K562 (cell line): ENCODE measurements around the gene ZNF563. TPM values are rescaled to one million over a fixed set of nuclear protein-coding genes. Genes with fewer than 3 reads are reported as not detected.

Experiments
- ATAC-seq: fragments of 200-7000 bp; cut with Tn5 transposase; 3 replicates; pipeline ENCODE4 v1.9.1; 2020; ENCODE audit warnings: moderate library complexity
- BruUV-seq: library from RNA; stranded (reverse); fragments of 400-500 nt; replicated peaks from 2 replicates; lab custom pipeline; 2021; lab: Mats Ljungman, UMichigan
- CTCF ChIA-PET: fragments of 300-600 bp; formaldehyde crosslinking; extraction: SDS; loops from one replicate; lab custom pipeline; 2021; ENCODE audit warnings: low intra/inter-chr PET ratio; lab: Yijun Ruan, JAX
- POLR2A ChIA-PET: fragments of 300-600, 350-650 bp; sonication (Branson Sonifier 250); formaldehyde crosslinking; extraction: SDS; loops from one replicate; lab custom pipeline; 2021; ENCODE audit warnings: antibody characterized with exemption, inconsistent platforms; lab: Yijun Ruan, JAX
- DNase-seq, 4 experiments: peaks; one replicate each; pipeline versions ENCODE4 v3.0.0 to v3.0.0-alpha.2; 2011 to 2018; ENCODE audit warnings: low spot score in 3 of 4, mixed read lengths in 3 of 4; ENCODE audit errors: extremely low read depth in 1 of 4
- FAIRE-seq: peaks from 2 replicates; lab custom pipeline; 2011; peaks lifted over from hg19 to GRCh38; lab: Jason Lieb, UNC
- H2AFZ ChIP-seq: 2 replicates; pipeline ENCODE4 v1.6.0; 2011; ENCODE audit warnings: low read depth, low read length, control low read depth, inconsistent platforms
- H3K27ac ChIP-seq: fragments of 200-600 bp; 3 replicates; pipeline ENCODE4 v1.8.0; 2011; ENCODE audit warnings: low read depth, mild to moderate bottlenecking, control low read depth, inconsistent platforms, low read length, moderate library complexity, mixed read lengths; ENCODE audit errors: extremely low read depth
- H3K27me3 ChIP-seq, 2 experiments: fragments of 300-600 bp in 1 of 2; 2 replicates in 1 of 2; 3 replicates in 1 of 2; pipeline versions ENCODE4 v1.6.0 to v1.8.0; 2011; ENCODE audit warnings: inconsistent platforms in 2 of 2, low read length in 2 of 2, mild to moderate bottlenecking in 1 of 2, mixed read lengths in 1 of 2, moderate library complexity in 1 of 2; ENCODE audit not compliant: control insufficient read depth in 2 of 2, insufficient read depth in 2 of 2
- H3K36me3 ChIP-seq: fragments of 300-600 bp; 3 replicates; pipeline ENCODE4 v1.8.0; 2011; ENCODE audit warnings: mild to moderate bottlenecking, low read length, inconsistent platforms; ENCODE audit not compliant: control insufficient read depth, insufficient read depth
- H3K4me1 ChIP-seq, 2 experiments: fragments of 200-600 bp in 1 of 2; replicated peaks in 1 of 2; 2 replicates in 1 of 2; 3 replicates in 1 of 2; pipeline versions ENCODE4 v1.5.1 to v1.8.0; 2011; ENCODE audit warnings: inconsistent platforms in 2 of 2, low read length in 2 of 2, mild to moderate bottlenecking in 1 of 2, mixed read lengths in 1 of 2, moderate library complexity in 1 of 2; ENCODE audit not compliant: control insufficient read depth in 2 of 2, insufficient read depth in 2 of 2
- H3K4me2 ChIP-seq: 2 replicates; pipeline ENCODE4 v1.6.1; 2011; ENCODE audit warnings: low read length, control low read depth, inconsistent platforms, mixed read lengths; ENCODE audit not compliant: insufficient read depth
- H3K4me3 ChIP-seq: fragments of 200-600 bp; sonication (generic), shearing (Covaris generic); 2 replicates; pipeline ENCODE4 v1.5.1; 2016; ENCODE audit warnings: control low read depth, inconsistent platforms
- H3K79me2 ChIP-seq: fragments of 200-600 bp; 3 replicates; pipeline ENCODE4 v1.8.0; 2011; ENCODE audit warnings: low read length, inconsistent platforms; ENCODE audit not compliant: control insufficient read depth, insufficient read depth
- H3K9ac ChIP-seq, 2 experiments: 2 replicates each; pipeline versions ENCODE4 v1.6.0 to v1.6.1; 2011; ENCODE audit warnings: low read depth in 2 of 2, low read length in 2 of 2, control low read depth in 1 of 2, inconsistent platforms in 1 of 2, mild to moderate bottlenecking in 1 of 2, mixed read lengths in 1 of 2; ENCODE audit not compliant: insufficient read depth in 1 of 2
- H3K9me1 ChIP-seq: one replicate; pipeline ENCODE4 v1.6.0; 2011; ENCODE audit warnings: inconsistent platforms, mild to moderate bottlenecking, low read length, moderate library complexity; ENCODE audit not compliant: control insufficient read depth, insufficient read depth
- H3K9me3 ChIP-seq: replicated peaks from 2 replicates; pipeline ENCODE4 v1.5.1; 2011; ENCODE audit warnings: low read depth, low read length, inconsistent platforms; ENCODE audit not compliant: control insufficient read depth, insufficient read depth
- H4K20me1 ChIP-seq: replicated peaks from 2 replicates; pipeline ENCODE4 v1.6.1; 2011; ENCODE audit warnings: low read length, inconsistent platforms, mixed read lengths; ENCODE audit not compliant: control insufficient read depth, insufficient read depth
- E2F4 ChIP-seq: sonication (generic); formaldehyde crosslinking; IDR thresholded peaks from 2 replicates; pipeline ENCODE4 v1.8.0; 2022; ENCODE audit warnings: mild to moderate bottlenecking, low read depth, missing genetic modification reagents
- ELF4 ChIP-seq: fragments of 450-650 bp; formaldehyde crosslinking; IDR thresholded peaks from 2 replicates; pipeline ENCODE4 v1.4.0; 2022; ENCODE audit warnings: missing genetic modification characterization
- HMGN3 ChIP-seq: IDR thresholded peaks from 2 replicates; pipeline ENCODE4 v1.6.1; 2011; ENCODE audit warnings: borderline replicate concordance, low read depth, mild to moderate bottlenecking, mixed read lengths, low read length; ENCODE audit not compliant: insufficient read length; ENCODE audit errors: extremely low read depth
- HOMEZ ChIP-seq: fragments of 250-450 bp; sonication (Bioruptor Pico); IDR thresholded peaks from 2 replicates; pipeline ENCODE4 v1.4.0; 2020; ENCODE audit warnings: mild to moderate bottlenecking, moderate library complexity
- JUN ChIP-seq, 2 experiments: sonication (generic) in 1 of 2; formaldehyde crosslinking in 1 of 2; IDR thresholded peaks; 2 replicates each; pipeline versions ENCODE4 v1.6.1 to v1.8.0; 2012 to 2022; ENCODE audit warnings: borderline replicate concordance in 2 of 2, mild to moderate bottlenecking in 2 of 2, improper control_type of control experiment in 1 of 2, low read depth in 1 of 2, low read length in 1 of 2, missing genetic modification reagents in 1 of 2
- KLF6 ChIP-seq: fragments of 250-450 bp; sonication (Bioruptor Pico); IDR thresholded peaks from 2 replicates; pipeline ENCODE4 v1.4.0; 2020; ENCODE audit warnings: mild to moderate bottlenecking, moderate library complexity, borderline replicate concordance
- MAFK ChIP-seq: IDR thresholded peaks from 2 replicates; pipeline ENCODE4 v1.6.1; 2011; ENCODE audit warnings: low read length, improper control_type of control experiment
- MCM5 ChIP-seq: fragments of 450-650 bp; IDR thresholded peaks from 2 replicates; pipeline ENCODE4 v1.6.1; 2016; ENCODE audit warnings: low read depth
- NCOA2 ChIP-seq, 2 experiments: fragments of 450-650 bp; IDR thresholded peaks; 2 replicates each; pipeline ENCODE4 v1.6.1; 2018; ENCODE audit warnings: mild to moderate bottlenecking in 2 of 2, moderate library complexity in 1 of 2; ENCODE audit not compliant: partially characterized antibody in 2 of 2
- NCOA6 ChIP-seq: fragments of 450-650 bp; IDR thresholded peaks from 2 replicates; pipeline ENCODE4 v1.6.1; 2017; ENCODE audit warnings: mild to moderate bottlenecking
- PHB2 ChIP-seq: fragments of 450-650 bp; IDR thresholded peaks from 2 replicates; pipeline ENCODE4 v1.6.1; 2017; ENCODE audit warnings: low read depth
- TFAM ChIP-seq: fragments of 250-450 bp; sonication (Bioruptor Pico); conservative IDR thresholded peaks from 2 replicates; pipeline ENCODE4 v1.5.0; 2021; ENCODE audit warnings: mild to moderate bottlenecking, moderate library complexity
- ZNF3 ChIP-seq: fragments of 250-450 bp; sonication (Bioruptor Pico); IDR thresholded peaks from 2 replicates; pipeline ENCODE4 v1.5.0; 2021; ENCODE audit warnings: mild to moderate bottlenecking, moderate library complexity
- ZNF316 ChIP-seq: fragments of 450-650 bp; IDR thresholded peaks from 2 replicates; pipeline ENCODE4 v1.6.1; 2016
- ZNF75A ChIP-seq: fragments of 450-650 bp; formaldehyde crosslinking; IDR thresholded peaks from 2 replicates; pipeline ENCODE4 v1.4.0; 2020; ENCODE audit warnings: mild to moderate bottlenecking
- WGBS: fragments of 100-300 bp; shearing (Covaris generic); methylation state at CpG from one replicate; pipeline ENCODE4 v1.1.6; 2016; ENCODE audit warnings: low coverage, mixed read lengths; ENCODE audit not compliant: insufficient coverage; ENCODE audit errors: missing lambda C conversion rate; 5-methylcytosine and 5-hydroxymethylcytosine counted together
- in situ Hi-C: fragments of 300-500 bp; cut with MboI; formaldehyde crosslinking; loops from 4 replicates; pipeline ENCODE4 v1.15.0; 2018; ENCODE audit warnings: inconsistent platforms, mixed read lengths
- intact Hi-C: fragments of 100-400 bp; cut with micrococcal nuclease; formaldehyde crosslinking; loops from 2 replicates; pipeline ENCODE4 v1.14.2; 2022
- polyA plus RNA-seq, 8 experiments: library from polyadenylated mRNA; depleted of rRNA in 4 of 8; stranded (reverse) in 5 of 8; unstranded in 3 of 8; fragments of >200 nt; fragmentation: Nextera tagmentation in 2 of 8; fragmentation: Illumina TruSeq in 1 of 8; extraction: Ambion mirVana in 2 of 8; extraction: Trizol in 1 of 8; gene quantifications; 2 replicates each; pipeline versions ENCODE4 v1.2.1 to v1.2.3, GENCODE V29; 2011 to 2014; ENCODE audit warnings: inconsistent platforms in 1 of 8, missing spikeins in 1 of 8
- total RNA-seq, 7 experiments: library from RNA; depleted of rRNA in 6 of 7; stranded (reverse); fragments of >200 nt in 6 of 7; fragmentation: Illumina TruSeq in 2 of 7; extraction: Trizol in 2 of 7; gene quantifications; 2 replicates each; pipeline versions ENCODE4 v1.2.1 to v1.2.3, GENCODE V29; 2011 to 2021; ENCODE audit warnings: low replicate concordance in 1 of 7

ZNF563 gene
- total and polyA plus RNA-seq, 9 of the 15 experiments (the other 6 are each of a cell fraction or from before 2014, with no cell fraction given) = 0.37 to 2.9 (median 0.74) TPM

GRCh38 chr19:12272386-12272785 is 61.0 kb downstream of the ZNF563 start:
- Histone ChIP-seq H3K27ac (no peak overlapping the region), H4K20me1 (no peaks in the 10 kb centered on the region), H3K9me3 (peaks cover 19% of the 10 kb centered on the region), H3K79me2 (no peaks in the 10 kb centered on the region), H2AFZ (no peak overlapping the region), H3K4me3 (no peak overlapping the region), H3K4me2 (no peak overlapping the region), H3K36me3 (peaks cover 19% of the 10 kb centered on the region; the same call in 1 of the 3 replicates), H3K9ac (no peak overlapping the region), H3K9me1 (no peaks in the 10 kb centered on the region), H3K27me3 (no peaks in the 10 kb centered on the region), H3K4me1 (no peaks in the 10 kb centered on the region)
- ATAC-seq (no peak), FAIRE-seq (no peak), DNase-seq (no peak)
- ChIA-PET POLR2A (no interaction called here), CTCF (no interaction called here)
- no TSS peak for BruUV-seq
- in situ Hi-C loops = no loop called here
- intact Hi-C loops = no loop called here
- 19% methylated on average over 5 of the region's 5 CpGs for WGBS
- no peak for TF ChIP-seq HMGN3
- TF ChIP-seq TFAM = no peak
- TF ChIP-seq ZNF75A (CRISPR knock-in tag) = peak; percentile 88
- TF ChIP-seq MAFK = no peak
- no peak for TF ChIP-seq ZNF3
- no peak for TF ChIP-seq ZNF316

- peaks cover 19% of the 10 kb centered on the region; the same call in 1 of the 3 replicates for H3K36me3 ChIP-seq
- H3K4me2 ChIP-seq = no peak overlapping the region
- in situ Hi-C loops = no loop called here
- no peak for DNase-seq
- ChIA-PET CTCF (no interaction called here), POLR2A (no interaction called here)
- WGBS = 5% methylated on average over 2 of the region's 2 CpGs
- H3K27ac ChIP-seq = no peak overlapping the region
- no peaks in the 10 kb centered on the region for H4K20me1 ChIP-seq
- ATAC-seq = no peak
- intact Hi-C loops = no loop called here
- no peak overlapping the region for H3K9ac ChIP-seq
- no peak for FAIRE-seq
- no peaks in the 10 kb centered on the region for H3K27me3 ChIP-seq
- no peak overlapping the region for H3K4me3 ChIP-seq
- no TSS peak for BruUV-seq
- no peaks in the 10 kb centered on the region for H3K9me1 ChIP-seq
- H2AFZ ChIP-seq = no peak overlapping the region
- no peaks in the 10 kb centered on the region for H3K79me2 ChIP-seq
- peaks cover 18% of the 10 kb centered on the region for H3K9me3 ChIP-seq
- H3K4me1 ChIP-seq = peaks cover 0 to 5% of the 10 kb centered on the region in 2 experiments; a peak in 2 of 5 replicates
- TF ChIP-seq NCOA6 = no peak
- TF ChIP-seq HOMEZ (CRISPR knock-in tag) = no peak
- TF ChIP-seq JUN (IDR thresholded peaks at IDR 0.05; ENCODE audit: borderline replicate concordance, low read depth, low read length) = no peak
- no peak for TF ChIP-seq JUN (CRISPR knock-in tag; IDR thresholded peaks at IDR 0.05; ENCODE audit: borderline replicate concordance)
- no peak for TF ChIP-seq MCM5
- no peak for TF ChIP-seq PHB2
- no peak for TF ChIP-seq KLF6 (CRISPR knock-in tag)
- TF ChIP-seq NCOA2 (IDR thresholded peaks at IDR 0.05; ENCODE audit: partially characterized antibody in 2 of 2) = no peak
- TF ChIP-seq ELF4 = no peak
- TF ChIP-seq E2F4 = no peak
Measured at GRCh38 chr19:12270854-12271253, 62.6 kb downstream of the ZNF563 start.
